HG02763 (cell line): ENCODE measurements around the gene NADSYN1.
"Not testable (repeated sequence)": the region's sequence is repeated elsewhere in the genome, so short reads cannot be mapped to it uniquely, and the experiment has no call there.

Experiments used
- ATAC-seq: cut with Tn5 transposase; IDR thresholded peaks from one replicate; pipeline ENCODE4 v1.9.1; 2021; ENCODE audit warnings: mild to moderate bottlenecking, moderate library complexity; ENCODE audit not compliant: unreplicated experiment

Gene NADSYN1

DNA sequence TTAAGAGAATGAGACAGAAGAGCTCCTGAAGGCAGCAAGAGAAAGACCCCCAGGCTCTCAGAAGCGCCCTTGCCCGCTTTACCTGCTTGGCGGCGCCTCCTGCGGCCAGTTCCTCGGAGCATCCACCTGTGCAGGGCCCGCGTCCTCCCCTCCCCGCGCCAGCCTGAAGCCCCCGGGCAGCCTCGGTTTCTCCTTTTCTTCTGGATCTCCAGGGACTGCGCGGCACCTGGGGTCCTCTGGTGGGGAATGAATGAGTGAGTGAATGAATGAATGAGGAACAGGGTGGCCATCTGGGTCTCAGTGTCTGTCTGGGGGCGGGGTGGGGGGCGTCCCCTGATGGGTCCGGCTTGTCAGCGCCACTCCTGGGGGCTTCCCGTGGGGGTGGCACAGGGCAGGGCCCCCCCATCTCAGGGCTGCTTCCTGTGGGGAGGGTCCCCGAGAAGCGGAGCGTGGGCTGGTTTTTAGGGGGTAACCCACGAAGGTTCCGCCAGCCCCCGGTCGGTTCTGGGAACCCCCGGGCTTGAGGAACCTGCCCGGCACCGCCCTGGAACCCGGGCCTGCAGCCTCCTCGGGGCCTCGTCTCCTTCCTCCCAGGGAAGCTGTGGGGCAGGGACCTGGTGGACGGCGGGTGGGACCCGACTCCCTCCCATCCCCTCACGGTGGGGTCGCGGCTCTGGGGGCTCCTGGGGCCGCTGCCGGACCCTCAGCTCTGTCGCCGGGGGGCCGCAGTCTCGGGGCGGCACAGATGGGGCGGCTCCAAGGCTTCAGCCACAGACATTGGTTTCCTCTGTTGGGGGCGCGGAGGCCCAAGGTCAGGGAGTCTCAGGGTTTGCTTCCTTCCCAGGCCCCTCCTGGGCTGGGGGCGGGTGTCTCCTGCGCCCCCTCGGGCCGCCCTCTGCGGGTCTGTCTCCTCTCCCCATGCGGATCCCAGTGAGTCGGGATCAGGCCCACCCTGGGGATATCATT is 65.8 kb downstream of the NADSYN1 start:
- ATAC-seq, result no peak

DNA sequence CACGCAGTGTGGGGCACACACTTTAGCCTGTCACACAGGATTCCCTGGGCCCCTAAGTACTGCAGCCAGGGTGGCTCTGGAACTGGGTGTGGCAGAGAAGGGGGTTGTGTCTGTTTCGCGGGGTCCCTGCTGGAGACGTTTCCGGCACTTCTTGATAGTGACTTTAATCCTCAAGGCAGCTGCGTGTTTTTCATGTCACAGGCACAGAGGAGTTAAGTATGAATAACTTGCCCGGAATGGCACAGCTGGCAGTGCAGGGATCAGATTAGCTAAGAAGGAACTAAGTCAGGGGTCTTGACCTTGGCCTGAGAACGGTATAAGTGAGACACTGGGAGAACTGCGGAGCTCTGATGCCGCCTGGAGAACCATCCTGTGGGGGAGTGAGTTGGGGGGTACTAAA is 66.5 kb downstream of the NADSYN1 start:
- ATAC-seq, result no peak

DNA sequence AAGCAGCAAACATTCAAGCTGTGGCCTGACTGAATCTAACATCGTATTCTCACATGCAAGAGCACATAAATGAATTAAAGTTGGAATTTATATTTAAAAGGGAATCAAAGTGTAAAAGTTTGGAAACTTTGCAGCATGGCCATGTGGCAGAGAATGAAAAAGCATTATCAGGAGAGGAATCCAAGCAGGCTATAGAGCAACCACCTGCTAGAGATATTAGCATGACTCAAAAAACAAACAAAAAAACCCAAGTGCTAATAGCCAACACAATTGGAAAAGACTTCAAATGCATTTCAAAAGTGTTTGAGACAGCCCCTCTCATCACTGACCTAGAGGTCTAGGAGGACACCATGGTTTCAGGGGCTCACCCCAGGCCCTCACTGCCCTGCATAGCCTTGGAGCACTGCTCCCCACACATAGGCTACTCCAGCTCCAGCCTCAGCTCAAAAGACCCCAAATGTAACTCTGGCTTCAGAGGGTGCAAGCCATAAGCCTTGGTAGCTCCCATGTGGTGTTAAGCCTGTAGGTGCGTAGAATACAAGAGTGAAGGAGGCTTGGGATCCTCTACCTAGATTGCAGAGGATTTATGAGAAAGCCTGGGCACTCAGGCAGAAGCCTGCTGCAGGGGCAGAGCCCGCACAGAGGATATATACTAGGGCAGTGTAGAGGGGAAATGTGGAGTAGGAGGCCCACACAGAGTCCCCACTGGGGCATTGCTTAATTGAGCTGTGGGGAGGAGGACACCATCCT is 72.4 kb downstream of the NADSYN1 start:
- no peak for ATAC-seq

DNA sequence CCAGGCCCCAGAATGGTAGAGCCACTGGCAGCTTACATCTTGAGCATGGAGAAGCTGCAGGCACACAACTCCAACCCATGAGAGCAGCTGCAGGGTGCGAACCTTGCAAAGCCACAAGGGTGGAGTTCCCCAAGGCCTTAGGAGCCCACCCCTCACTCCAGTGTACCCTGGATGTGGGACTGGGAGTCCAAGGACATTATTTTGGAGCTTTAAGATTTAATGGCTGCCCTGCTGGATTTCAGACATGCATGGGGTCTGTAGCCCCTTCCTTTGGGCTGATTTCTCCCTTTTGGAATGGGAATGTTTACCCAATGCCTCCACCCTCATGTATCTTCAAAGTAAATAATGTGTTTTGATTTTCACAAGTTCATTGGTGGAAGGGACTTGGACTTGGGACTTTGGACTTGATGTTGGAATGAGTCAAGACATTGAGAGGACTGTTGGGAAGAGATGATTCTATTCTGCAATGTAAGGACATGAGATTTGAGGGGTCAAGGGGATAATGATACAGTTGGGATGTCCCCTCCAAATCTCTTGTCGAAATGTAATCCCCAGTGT is 73.0 kb downstream of the NADSYN1 start:
- no peak for ATAC-seq

DNA sequence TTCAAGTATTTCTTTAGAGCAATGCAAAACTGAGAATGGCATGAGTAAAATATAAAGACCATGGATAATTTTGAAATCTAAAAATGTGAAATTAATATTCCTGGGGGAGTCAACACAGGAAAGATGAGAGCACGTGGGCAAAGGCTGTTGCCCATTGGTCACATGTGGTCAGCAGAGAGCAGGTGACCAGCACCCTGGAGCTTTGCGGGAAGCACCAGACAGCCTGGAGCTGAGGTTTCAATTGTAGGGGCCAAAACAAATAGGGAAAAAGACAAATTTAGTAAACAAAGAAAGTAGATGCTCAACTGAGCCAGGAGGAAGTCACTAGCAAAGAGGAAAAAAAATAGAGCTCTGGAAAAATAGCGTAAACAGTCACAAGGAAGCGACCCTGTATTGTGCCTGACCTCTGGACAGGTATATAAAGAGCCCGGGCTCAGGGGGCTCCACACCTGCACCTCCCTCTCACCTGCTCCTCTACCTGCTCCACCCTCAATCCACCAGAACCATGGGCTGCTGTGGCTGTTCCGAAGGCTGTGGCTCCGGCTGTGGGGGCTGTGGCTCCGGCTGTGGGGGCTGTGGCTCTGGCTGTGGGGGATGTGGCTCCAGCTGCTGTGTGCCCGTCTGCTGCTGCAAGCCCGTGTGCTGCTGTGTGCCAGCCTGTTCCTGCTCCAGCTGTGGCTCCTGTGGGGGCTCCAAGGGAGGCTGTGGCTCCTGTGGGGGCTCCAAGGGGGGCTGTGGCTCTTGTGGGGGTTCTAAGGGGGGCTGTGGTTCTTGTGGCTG is 74.0 kb downstream of the NADSYN1 start, which contains the start of gene KRTAP5-7:
TSS of gene KRTAP5-7 (plus strand) at position 472 of the 780 bp plus-strand sequence. CDS start at position 506, 34 bp downstream.
- ATAC-seq, result not testable (repeated sequence)

DNA sequence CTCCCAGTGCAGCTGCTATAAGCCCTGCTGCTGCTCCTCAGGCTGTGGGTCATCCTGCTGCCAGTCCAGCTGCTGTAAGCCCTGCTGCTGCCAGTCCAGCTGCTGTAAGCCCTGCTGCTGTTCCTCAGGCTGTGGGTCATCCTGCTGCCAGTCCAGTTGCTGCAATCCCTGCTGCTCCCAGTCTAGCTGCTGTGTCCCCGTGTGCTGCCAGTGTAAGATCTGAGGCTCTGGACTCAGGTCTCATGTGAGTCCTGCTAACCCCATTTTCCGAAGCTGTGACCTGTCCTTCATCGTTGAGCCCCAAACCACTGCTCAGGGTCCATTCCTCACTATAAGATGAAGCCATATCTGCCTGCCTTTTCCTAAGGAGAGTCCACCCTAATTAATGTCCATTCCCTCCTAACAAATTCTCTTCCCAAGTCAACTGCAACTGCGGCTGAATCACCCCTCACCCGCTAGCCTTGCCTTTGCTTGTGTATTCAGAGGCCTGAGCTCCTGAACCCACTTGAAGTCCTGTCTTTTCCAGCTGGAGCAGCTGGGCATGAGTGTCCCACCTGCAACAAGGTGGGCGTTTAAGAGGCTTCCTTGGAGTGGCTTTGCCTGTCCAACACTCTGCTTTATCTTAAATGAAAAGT is 74.7 kb downstream of the NADSYN1 start:
- ATAC-seq, result no peak

DNA sequence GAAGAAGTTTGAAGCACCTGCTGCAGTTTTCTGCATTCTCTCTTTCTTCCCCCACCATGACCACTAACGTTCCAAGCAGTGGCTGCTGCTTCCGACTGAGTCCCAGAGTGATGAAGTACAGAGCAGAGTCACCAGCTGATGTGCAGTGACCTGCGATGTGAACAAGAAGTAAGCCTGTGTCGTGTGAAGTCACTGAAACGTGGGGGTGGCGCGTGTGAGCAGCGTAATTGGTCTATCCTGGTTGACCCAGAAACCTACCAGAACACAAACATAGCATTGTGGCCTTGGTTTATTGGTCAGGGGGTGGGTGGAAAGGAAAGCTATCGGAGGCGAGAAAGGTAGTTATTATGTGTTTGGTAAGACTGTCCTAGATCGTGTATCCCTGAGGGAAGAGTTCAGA is 77.6 kb downstream of the NADSYN1 start:
- ATAC-seq, result no peak

DNA sequence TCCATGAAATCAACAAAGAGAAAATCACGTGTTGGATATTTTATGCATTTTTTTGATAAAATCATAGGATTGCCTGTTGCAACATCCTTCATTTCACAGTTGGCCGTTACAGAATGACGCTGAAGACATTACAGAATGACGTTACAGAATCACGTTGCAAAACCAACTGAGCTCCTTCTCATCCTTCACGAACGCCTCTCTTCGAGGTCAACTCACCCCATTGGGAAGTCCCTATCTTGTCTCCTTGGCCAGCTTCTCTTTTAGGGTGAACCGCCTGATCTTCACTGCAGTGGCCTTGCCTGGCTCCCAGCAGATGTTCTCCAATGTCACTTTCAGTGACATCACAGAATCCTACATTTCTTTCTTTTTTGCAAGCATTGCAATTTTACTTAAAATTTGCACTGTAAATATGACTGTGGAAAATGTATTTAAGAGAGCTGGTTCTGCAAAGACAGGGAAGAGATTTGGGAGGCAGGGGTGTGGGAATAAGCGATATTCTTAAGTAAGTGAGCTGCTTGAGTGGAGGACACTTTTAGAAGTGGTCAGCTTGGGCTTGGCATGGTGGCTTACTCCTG is 79.1 kb downstream of the NADSYN1 start:
- no peak for ATAC-seq

DNA sequence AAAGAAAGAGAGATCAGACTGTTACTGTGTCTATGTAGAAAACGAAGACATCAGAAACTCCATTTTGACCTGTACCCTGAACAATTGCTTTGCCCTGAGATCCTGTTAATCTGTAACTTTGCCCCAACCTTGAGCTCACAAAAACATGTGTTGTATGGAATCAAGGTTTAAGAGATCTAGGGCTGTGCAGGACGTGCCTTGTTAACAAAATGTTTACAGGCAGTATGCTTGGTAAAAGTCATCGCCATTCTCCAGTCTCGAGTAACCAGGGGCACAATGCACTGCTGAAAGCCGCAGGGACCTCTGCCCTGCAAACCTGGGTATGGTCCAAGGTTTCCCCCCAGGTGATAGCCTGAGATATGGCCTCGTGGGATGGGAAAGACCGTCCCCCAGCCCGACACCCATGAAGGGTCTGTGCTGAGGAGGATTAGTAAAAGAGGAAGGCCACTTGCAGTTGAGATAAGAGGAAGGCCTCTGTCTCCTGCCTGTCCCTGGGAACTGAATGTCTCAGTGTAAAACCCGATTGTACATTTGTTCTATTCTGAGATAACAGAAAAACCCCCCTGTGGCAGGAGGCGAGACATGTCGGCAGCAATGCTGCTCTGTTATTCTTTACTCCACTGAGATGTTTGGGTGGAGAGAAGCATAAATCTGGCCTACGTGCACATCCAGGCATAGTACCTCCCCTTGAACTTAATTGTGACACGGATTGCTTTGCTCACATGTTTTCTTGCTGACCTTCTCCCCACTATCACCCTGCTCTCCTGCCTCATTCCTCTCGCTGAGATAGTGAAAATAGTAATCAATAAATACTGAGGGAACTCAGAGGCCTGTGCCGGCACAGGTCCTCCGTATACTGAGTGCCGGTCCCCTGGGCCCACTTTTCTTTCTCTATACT is 82.0 kb downstream of the NADSYN1 start:
- ATAC-seq, result not testable (repeated sequence)

DNA sequence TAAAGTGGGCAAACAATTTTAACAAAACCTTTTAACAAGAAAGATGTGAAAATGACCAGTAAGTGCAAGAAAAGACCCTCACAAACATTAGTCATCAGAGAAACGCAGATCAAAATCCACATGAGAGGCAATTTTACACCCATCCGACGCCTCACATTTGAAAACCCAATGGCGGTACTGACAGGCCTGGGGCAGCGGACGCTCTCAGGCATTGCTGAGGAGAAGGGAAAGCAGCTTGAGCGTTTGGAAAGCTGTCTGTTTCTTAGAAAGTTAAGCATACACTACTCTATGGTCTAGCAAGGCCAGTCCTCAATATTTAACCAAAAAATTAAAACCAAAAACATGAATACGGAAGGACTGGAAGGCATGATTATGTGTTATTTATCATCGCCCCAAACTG is 82.8 kb downstream of the NADSYN1 start:
- ATAC-seq, result no peak

DNA sequence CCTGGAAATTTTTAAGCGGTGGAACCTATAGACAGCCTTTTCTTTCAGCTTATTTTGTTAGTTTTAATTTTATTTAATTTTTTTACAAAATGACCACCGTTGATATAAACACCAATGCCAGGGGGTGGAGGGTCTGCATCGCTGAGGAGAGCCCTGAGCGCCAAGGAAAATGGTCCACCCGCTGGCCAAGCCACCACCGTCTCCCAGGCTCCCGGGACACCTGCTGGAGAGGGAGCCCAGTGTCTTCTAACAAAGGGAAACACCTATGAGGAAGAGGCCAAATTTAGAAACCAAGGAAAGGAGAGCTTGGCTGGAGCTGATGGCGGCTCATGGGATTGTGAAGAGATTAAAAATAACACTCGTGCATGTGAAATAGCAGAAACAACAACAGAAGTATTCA is 84.5 kb downstream of the NADSYN1 start:
- no peak for ATAC-seq

DNA sequence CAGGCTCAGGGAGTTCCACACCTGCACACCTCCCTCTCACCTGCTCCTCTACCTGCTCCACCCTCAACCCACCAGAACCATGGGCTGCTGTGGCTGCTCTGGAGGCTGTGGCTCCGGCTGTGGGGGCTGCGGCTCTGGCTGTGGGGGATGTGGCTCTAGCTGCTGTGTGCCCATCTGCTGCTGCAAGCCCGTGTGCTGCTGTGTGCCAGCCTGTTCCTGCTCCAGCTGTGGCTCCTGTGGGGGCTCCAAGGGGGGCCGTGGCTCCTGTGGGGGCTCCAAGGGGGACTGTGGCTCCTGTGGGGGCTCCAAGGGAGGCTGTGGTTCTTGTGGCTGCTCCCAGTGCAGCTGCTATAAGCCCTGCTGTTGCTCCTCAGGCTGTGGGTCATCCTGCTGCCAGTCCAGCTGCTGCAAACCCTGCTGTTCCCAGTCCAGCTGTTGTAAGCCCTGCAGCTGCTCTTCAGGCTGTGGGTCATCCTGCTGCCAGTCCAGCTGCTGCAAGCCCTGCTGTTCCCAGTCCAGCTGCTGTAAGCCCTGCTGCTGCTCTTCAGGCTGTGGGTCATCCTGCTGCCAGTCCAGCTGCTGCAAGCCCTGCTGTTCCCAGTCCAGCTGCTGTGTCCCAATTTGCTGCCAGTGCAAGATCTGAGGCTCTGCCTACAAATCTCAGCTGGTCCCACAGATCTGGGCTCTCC is 85.1 kb downstream of the NADSYN1 start, which contains the start of gene KRTAP5-8:
TSS of gene KRTAP5-8 (plus strand) at position 49 of the 689 bp plus-strand sequence. CDS start at position 80, 31 bp downstream.
- not testable (repeated sequence) for ATAC-seq

DNA sequence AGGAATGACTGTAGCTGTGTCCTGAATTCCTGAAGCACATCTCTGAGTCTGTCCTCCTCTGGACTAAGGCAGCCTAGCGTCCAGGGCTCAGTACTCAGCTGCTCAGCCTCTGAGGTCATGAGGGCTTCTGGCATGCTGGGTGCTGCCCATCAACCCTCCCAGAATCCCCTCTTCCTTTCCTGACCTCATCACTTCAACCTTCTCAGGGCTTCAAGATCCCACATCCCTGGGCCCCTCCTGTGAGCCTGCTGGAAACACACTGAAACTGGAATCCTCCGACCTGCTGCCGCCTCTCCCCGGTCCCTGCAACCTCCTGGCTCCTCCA is 85.6 kb downstream of the NADSYN1 start:
- ATAC-seq, result no peak

DNA sequence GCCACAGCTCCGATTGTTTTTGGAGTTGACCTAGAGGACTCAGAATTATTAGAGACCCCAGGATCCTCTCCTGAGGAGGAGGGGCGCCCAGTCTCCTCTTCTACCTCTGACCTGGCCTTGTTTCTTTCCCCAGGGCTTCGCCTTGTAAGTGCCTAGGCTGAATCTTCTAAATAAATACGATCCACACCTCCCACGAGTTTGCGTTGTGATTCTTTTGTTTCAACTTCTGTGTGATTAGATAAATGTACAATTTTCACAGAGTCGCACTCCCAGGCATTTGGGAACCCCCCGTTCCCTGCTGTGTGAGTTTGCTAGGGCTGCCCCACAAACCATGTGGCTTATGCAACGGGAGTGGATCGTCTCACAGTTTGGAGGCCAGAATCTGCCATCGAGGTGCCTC is 86.0 kb downstream of the NADSYN1 start:
- ATAC-seq, result no peak

DNA sequence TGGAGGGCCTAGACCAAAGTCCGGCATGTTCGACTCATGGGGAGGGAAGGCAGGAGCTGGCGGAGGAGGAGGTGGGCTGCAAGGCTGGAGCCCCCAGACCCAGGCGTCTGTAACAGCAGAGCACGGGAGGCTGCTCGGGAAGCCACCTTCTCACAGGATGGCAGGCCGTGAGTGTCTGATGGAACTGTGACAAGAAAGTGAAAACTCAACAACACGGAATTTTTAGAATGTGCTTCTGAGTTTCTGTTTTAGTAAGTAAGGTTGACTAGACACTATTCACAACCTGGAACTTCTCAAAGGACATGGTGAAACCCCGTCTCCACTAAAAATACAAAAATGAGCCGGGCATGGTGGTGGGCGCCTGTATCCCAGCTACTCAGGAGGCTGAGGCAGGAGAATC is 87.0 kb downstream of the NADSYN1 start:
- not testable (repeated sequence) for ATAC-seq

DNA sequence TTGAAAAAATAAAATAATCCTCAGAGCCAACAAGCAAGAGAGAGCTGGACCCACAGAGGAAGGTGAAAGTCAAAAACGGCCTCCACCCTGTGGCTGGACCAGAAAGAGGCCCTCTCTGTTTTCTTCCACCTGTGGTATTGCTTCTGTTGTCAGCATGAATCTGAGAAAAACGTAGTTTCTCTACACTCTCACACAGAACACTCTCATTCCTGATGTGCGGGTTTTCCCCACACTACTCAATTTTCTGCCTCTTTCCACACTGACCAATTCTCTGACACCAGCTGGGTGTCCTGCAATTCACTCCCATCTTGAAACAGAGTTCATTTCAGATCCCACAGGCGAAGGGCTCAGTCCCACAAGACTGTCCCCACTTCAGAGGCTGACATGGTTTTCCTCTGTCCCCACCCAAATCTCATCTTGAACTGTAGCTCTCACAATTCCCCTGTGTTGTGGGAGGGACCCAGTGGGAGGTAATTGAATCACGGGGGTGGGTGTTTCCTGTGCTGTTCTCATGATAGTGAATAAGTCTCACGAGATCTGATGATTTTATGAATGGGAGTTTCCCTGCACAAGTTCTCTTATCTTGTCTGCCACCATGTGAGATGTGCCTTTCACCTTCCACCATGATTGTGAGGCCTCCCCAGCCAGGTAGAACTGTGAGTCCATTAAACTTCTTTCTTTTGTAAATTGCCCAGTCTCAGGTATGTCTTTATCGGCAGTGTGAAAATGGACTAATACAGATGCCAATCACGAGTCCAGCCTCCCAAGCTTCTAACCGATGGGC is 87.7 kb downstream of the NADSYN1 start:
- ATAC-seq, result not testable (repeated sequence)

DNA sequence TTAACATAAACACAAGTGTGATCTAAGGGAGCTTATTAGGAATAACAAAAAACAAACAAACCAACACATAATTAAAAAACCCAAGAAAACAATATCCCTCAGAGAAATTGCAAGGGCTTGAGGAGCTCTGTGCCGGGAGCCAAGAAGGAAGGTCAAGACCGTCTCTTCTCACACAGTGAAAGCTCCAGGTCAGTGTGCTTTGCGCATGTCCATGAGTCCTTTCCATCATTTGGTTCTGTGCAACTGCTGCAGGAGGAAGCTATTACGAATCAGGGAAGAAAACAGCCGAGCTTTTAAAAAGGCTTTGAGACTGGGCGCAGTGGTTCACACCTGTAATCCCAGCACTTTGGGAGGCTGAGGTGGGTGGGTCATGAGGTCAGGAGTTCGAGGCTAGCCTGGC is 89.4 kb downstream of the NADSYN1 start:
- no peak for ATAC-seq
